CD4-positive, alpha-beta T cell (primary cell): ENCODE data around the gene FBXL14. TPM values are rescaled to one million over a fixed set of nuclear protein-coding genes. Genes with fewer than 3 reads are reported as not detected.

ENCODE experiments used
- ATAC-seq: fragments of 200-7000 bp; cut with Tn5 transposase; one replicate; pipeline ENCODE4 v1.10.0; 2022; ENCODE audit warnings: mild to moderate bottlenecking; ENCODE audit not compliant: poor library complexity
- CTCF ChIA-PET: fragments of 350-600 bp; sonication (Branson Sonifier 250); formaldehyde crosslinking; loops from one replicate; lab custom pipeline; 2021; ENCODE audit warnings: antibody characterized with exemption, inconsistent platforms; lab: Charles Lee
- POLR2A ChIA-PET: fragments of 350-600 bp; sonication (Branson Sonifier 250); formaldehyde crosslinking; loops from one replicate; lab custom pipeline; 2021; ENCODE audit warnings: antibody characterized with exemption, inconsistent platforms; lab: Charles Lee
- DNase-seq, 14 experiments: peaks; one replicate each; pipeline ENCODE4 v3.0.0-alpha.2; 2013 to 2020; ENCODE audit warnings: mixed read lengths in 2 of 14
- H3K27ac ChIP-seq, 2 donors: one replicate each; pipeline versions ENCODE4 v1.5.1 to v1.7.0; 2013; ENCODE audit warnings: low read length in 2 of 2, low read depth in 1 of 2, mild to moderate bottlenecking in 1 of 2
- H3K27me3 ChIP-seq, 2 experiments: 1 replicate in 1 of 2; 2 replicates in 1 of 2; pipeline versions ENCODE4 v1.6.1 to v1.7.0; 2013; ENCODE audit warnings: low read length in 2 of 2, control low read depth in 1 of 2, mild to moderate bottlenecking in 1 of 2, moderate library complexity in 1 of 2; ENCODE audit not compliant: insufficient read depth in 2 of 2, control insufficient read depth in 1 of 2
- H3K36me3 ChIP-seq: one replicate; pipeline ENCODE4 v1.6.1; 2013; ENCODE audit warnings: low read length, control low read depth; ENCODE audit not compliant: insufficient read depth
- H3K4me1 ChIP-seq: one replicate; pipeline ENCODE4 v1.6.1; 2013; ENCODE audit warnings: low read length, control low read depth; ENCODE audit not compliant: insufficient read depth
- H3K4me3 ChIP-seq: one replicate; pipeline ENCODE4 v1.5.1; 2013; ENCODE audit warnings: mild to moderate bottlenecking, low read length, moderate library complexity
- H3K9me3 ChIP-seq, 2 experiments: 1 replicate in 1 of 2; 2 replicates in 1 of 2; pipeline versions ENCODE4 v1.6.1 to v1.7.0; 2013; ENCODE audit warnings: low read length in 2 of 2, mild to moderate bottlenecking in 2 of 2, control low read depth in 1 of 2, moderate library complexity in 1 of 2; ENCODE audit not compliant: control insufficient read depth in 1 of 2, insufficient read depth in 1 of 2
- H3K27ac Mint-ChIP-seq: one replicate; pipeline ENCODE4 v1.8.0; 2020; ENCODE audit warnings: mixed read lengths
- H3K27me3 Mint-ChIP-seq: one replicate; pipeline ENCODE4 v1.8.0; 2021; ENCODE audit warnings: mixed read lengths
- H3K36me3 Mint-ChIP-seq: one replicate; pipeline ENCODE4 v1.8.0; 2021; ENCODE audit warnings: low read depth, mixed read lengths
- H3K4me1 Mint-ChIP-seq: one replicate; pipeline ENCODE4 v1.8.0; 2021; ENCODE audit warnings: low read depth, mixed read lengths
- H3K4me3 Mint-ChIP-seq: one replicate; pipeline ENCODE4 v1.8.0; 2020; ENCODE audit warnings: mild to moderate bottlenecking, mixed read lengths
- H3K9me3 Mint-ChIP-seq: one replicate; pipeline ENCODE4 v1.8.0; 2020; ENCODE audit warnings: mixed read lengths
- intact Hi-C, 2 experiments: fragments of 100-400 bp; cut with DNase I in 1 of 2; cut with micrococcal nuclease in 1 of 2; formaldehyde crosslinking; loops; one replicate each; pipeline versions ENCODE4 v1.15.1 to v1.9.0; 2023 to 2025; cut with DNase I, micrococcal nuclease
- total RNA-seq, 174 experiments: library from RNA in 2 of 174; stranded (reverse) in 2 of 174; gene quantifications; one replicate each; pipeline ENCODE4 v1.2.3 and lab custom pipeline; 2021 to 2026
- TF ChIP-seq, protein P1 (sequence below): fragments of 200-600 bp; IDR thresholded peaks from one replicate; pipeline ENCODE4 v1.8.0; 2022; ENCODE audit warnings: antibody characterized with exemption, mild to moderate bottlenecking

The FBXL14 gene
- total RNA-seq, 2 experiments from 2014 or later, result 32.3 to 33.6 TPM

DNA sequence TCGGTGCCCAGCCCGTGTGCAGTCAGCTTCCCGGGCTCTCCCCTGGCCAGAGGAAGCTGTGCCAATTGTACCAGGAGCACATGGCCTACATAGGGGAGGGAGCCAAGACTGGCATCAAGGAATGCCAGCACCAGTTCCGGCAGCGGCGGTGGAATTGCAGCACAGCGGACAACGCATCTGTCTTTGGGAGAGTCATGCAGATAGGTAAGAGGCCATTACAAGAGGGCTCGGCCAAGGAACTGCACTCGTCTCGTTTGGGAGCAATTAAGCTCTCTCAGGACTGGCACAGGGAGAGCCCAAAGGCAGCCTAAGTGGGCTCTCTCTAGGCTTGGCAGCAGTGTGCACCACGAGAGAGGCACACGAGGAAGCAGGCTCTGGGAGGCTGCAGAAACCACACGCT lies 38.3 kb upstream of the FBXL14 start:
- TF ChIP-seq, protein P1, sequence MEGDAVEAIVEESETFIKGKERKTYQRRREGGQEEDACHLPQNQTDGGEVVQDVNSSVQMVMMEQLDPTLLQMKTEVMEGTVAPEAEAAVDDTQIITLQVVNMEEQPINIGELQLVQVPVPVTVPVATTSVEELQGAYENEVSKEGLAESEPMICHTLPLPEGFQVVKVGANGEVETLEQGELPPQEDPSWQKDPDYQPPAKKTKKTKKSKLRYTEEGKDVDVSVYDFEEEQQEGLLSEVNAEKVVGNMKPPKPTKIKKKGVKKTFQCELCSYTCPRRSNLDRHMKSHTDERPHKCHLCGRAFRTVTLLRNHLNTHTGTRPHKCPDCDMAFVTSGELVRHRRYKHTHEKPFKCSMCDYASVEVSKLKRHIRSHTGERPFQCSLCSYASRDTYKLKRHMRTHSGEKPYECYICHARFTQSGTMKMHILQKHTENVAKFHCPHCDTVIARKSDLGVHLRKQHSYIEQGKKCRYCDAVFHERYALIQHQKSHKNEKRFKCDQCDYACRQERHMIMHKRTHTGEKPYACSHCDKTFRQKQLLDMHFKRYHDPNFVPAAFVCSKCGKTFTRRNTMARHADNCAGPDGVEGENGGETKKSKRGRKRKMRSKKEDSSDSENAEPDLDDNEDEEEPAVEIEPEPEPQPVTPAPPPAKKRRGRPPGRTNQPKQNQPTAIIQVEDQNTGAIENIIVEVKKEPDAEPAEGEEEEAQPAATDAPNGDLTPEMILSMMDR, result no peak
- Mint-ChIP-seq H3K9me3 (no peaks in the 10 kb centered on the region), H3K36me3 (no peaks in the 10 kb centered on the region), H3K27me3 (peaks cover 72% of the 10 kb centered on the region), H3K4me1 (peaks cover 29% of the 10 kb centered on the region), H3K27ac (no peak overlapping the region), H3K4me3 (no peak overlapping the region)
- no peaks in the 10 kb centered on the region for H3K36me3 ChIP-seq
- H3K4me1 ChIP-seq, result peaks cover 27% of the 10 kb centered on the region
- ChIA-PET POLR2A (no interaction called here), CTCF (no interaction called here)
- peaks cover 0 to 8% of the 10 kb centered on the region in 2 experiments for H3K9me3 ChIP-seq
- DNase-seq (no peak), ATAC-seq (no peak)
- H3K27me3 ChIP-seq, result peaks cover 47 to 62% of the 10 kb centered on the region in 2 experiments
- no peak overlapping the region for H3K4me3 ChIP-seq
- H3K27ac ChIP-seq, result no peak overlapping the region
- intact Hi-C loops, result loop anchor here (5.0 to 10.0 kb wide), 2 partner anchors 950 to 952 kb away; no protein-coding TSS in a partner anchor

DNA sequence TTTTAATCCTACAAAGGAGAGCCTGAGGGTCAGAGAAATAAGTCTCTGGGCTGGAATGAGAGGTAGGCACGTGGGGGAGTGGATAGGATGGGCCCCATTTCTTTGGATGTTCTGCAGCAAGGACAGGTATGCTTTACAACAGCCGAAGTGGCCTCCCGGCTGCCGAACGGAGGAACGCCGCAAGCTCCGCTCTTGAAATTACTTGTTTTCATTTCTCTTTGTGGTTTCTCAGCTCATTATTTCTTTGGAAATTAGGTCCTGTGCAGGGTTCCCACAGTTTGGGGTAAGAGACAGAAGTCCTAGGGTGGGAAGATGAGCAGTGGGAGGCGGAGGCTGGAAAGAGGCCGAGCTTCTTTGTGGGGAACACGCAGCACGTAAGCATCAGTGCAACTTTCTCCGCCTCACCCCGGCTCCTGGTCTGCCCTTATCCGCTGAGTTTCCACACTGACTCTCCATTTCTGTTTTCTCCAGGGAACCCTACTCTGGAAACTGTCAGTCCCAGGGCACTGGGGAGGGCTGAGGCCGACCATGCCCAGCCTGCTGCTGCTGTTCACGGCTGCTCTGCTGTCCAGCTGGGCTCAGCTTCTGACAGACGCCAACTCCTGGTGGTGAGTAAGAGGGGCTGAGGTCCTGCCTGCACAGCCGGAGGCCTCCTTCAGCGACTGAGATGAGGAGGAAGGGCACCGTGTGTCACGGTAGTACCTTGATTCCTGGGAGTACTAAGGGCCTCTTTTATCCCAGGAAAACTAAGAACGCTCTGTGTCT lies 36.6 kb upstream of the FBXL14 start:
- peaks cover 77% of the 10 kb centered on the region for H3K27me3 Mint-ChIP-seq
- ATAC-seq, result no peak

DNA sequence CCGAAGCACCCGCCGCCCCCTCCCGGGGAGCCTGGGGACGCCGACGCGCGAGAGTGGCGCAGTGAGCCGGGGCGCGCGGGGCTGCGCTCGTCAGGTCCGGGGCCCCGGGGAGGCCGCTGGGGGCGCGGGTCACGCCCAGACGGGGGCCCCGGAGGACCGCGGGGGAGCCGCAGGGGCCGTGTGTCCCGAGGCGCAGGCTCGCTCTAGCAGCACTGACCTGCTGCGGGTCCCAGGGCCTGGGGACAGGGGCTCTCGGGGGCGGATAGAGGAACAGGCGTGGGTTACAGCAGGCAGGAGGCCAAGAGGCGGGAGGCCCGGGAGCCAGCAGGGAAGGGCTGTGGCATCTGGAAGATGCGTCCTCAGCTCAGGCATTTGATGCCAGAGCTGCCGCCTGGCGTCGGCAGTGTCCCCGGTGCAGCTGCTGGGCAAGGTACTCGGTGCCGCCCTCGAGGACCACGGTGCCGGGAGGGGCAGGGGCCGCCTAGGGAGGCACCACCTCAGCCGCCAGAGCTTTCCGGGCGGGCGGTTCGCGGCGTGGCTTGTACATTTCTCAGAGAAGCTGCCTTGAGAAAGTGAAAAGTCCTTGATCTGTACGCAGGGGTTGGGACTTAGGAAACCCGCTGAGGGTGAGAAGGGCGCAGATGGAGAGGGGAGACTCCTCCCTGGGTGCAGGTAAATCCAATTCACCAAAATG lies 35.9 kb upstream of the FBXL14 start:
- intact Hi-C loops, result loop anchor here (5.0 to 10.0 kb wide), 2 partner anchors 952 to 955 kb away; no protein-coding TSS in a partner anchor
- POLR2A ChIA-PET, result interaction anchor here (0.6 to 1.4 kb wide), 4 partner anchors 29 to 160 kb away, joined by 3 to 5 read pairs (median 3); no protein-coding TSS in a partner anchor
- CTCF ChIA-PET, result no interaction called here

More for the DNA sequence above, 36.6 kb upstream of the FBXL14 start:
- Histone ChIP-seq H3K27ac (no peak overlapping the region), H3K27me3 (peaks cover 47 to 64% of the 10 kb centered on the region in 2 experiments), H3K36me3 (no peaks in the 10 kb centered on the region), H3K4me1 (peaks cover 27% of the 10 kb centered on the region), H3K9me3 (peaks cover 0 to 8% of the 10 kb centered on the region in 2 experiments), H3K4me3 (peak overlapping the region; percentile 35)
- POLR2A ChIA-PET, result interaction anchor here (0.6 to 1.4 kb wide), 3 partner anchors 29 to 160 kb away, joined by 3 read pairs; no protein-coding TSS in a partner anchor
- H3K27ac Mint-ChIP-seq, result no peak overlapping the region
- no peaks in the 10 kb centered on the region for H3K36me3 Mint-ChIP-seq
- intact Hi-C loops, result loop anchor here (5.0 to 10.0 kb wide), 2 partner anchors 951 to 954 kb away; no protein-coding TSS in a partner anchor
- H3K4me3 Mint-ChIP-seq, result peak overlapping the region; percentile 72
- CTCF ChIA-PET, result no interaction called here
- no peaks in the 10 kb centered on the region for H3K9me3 Mint-ChIP-seq
- TF ChIP-seq, protein P1, result no peak
- peaks cover 29% of the 10 kb centered on the region for H3K4me1 Mint-ChIP-seq
- no peak for DNase-seq

More for the DNA sequence above, 35.9 kb upstream of the FBXL14 start:
- TF ChIP-seq, protein P1, result no peak
- Histone ChIP-seq H3K27me3 (peaks cover 47 to 64% of the 10 kb centered on the region in 2 experiments), H3K4me1 (peaks cover 27% of the 10 kb centered on the region), H3K36me3 (no peaks in the 10 kb centered on the region), H3K27ac (no peak overlapping the region), H3K4me3 (peak overlapping the region; percentile 35), H3K9me3 (peaks cover 0 to 8% of the 10 kb centered on the region in 2 experiments)
- H3K36me3 Mint-ChIP-seq, result no peaks in the 10 kb centered on the region
- peak overlapping the region; percentile 49 for H3K4me3 Mint-ChIP-seq
- no peaks in the 10 kb centered on the region for H3K9me3 Mint-ChIP-seq
- peak; percentile 60 for ATAC-seq
- peak in 8 of 14 experiments; percentile 9 to 51 (median 22) for DNase-seq
- no peak overlapping the region for H3K27ac Mint-ChIP-seq
- H3K4me1 Mint-ChIP-seq, result peaks cover 29% of the 10 kb centered on the region
- H3K27me3 Mint-ChIP-seq, result peaks cover 73% of the 10 kb centered on the region
